ENCODE measurements around the gene GYG2.

DNA sequence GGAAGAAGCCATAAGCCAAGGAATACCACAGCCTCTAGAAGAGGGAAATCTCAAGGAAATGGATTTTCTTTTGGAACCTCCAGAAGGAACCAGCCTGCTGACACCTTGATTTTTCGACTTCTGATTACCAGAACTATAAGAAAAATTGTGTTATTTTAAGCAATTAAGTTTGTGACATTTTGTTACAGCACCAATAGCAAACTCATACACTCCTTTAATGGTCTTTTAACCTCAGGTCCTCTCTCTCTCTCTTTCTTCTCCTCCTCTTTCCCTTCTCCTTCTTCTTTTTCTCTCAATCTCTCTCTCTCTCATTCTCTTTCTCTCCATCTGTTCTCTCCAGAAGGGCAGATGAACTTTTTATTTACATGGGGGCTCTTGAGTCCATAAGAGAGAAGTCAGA, 74.1 kb downstream of the GYG2 start:
- TF ChIP-seq, protein P1, sequence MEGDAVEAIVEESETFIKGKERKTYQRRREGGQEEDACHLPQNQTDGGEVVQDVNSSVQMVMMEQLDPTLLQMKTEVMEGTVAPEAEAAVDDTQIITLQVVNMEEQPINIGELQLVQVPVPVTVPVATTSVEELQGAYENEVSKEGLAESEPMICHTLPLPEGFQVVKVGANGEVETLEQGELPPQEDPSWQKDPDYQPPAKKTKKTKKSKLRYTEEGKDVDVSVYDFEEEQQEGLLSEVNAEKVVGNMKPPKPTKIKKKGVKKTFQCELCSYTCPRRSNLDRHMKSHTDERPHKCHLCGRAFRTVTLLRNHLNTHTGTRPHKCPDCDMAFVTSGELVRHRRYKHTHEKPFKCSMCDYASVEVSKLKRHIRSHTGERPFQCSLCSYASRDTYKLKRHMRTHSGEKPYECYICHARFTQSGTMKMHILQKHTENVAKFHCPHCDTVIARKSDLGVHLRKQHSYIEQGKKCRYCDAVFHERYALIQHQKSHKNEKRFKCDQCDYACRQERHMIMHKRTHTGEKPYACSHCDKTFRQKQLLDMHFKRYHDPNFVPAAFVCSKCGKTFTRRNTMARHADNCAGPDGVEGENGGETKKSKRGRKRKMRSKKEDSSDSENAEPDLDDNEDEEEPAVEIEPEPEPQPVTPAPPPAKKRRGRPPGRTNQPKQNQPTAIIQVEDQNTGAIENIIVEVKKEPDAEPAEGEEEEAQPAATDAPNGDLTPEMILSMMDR (IDR thresholded peaks at IDR 0.05): no peak
- TF ChIP-seq EP300 (IDR thresholded peaks at IDR 0.05) (no peak), POLR2AphosphoS5 (IDR thresholded peaks at IDR 0.05) (no peak)

Data from gastroesophageal sphincter (tissue), 3 donors.